ENCODE results near the gene PRR14. TPM values are rescaled to one million over a fixed set of nuclear protein-coding genes. Genes with fewer than 3 reads are reported as not detected.
"Not testable (repeated sequence)": the region's sequence is repeated elsewhere in the genome, so short reads cannot be mapped to it uniquely, and the experiment has no call there.

The PRR14 gene
- total RNA-seq, 3 donors from 2014 or later (not counting 1 experiment from before 2014, with no cell fraction given) = 81.0 to 110 (median 101) TPM

DNA sequence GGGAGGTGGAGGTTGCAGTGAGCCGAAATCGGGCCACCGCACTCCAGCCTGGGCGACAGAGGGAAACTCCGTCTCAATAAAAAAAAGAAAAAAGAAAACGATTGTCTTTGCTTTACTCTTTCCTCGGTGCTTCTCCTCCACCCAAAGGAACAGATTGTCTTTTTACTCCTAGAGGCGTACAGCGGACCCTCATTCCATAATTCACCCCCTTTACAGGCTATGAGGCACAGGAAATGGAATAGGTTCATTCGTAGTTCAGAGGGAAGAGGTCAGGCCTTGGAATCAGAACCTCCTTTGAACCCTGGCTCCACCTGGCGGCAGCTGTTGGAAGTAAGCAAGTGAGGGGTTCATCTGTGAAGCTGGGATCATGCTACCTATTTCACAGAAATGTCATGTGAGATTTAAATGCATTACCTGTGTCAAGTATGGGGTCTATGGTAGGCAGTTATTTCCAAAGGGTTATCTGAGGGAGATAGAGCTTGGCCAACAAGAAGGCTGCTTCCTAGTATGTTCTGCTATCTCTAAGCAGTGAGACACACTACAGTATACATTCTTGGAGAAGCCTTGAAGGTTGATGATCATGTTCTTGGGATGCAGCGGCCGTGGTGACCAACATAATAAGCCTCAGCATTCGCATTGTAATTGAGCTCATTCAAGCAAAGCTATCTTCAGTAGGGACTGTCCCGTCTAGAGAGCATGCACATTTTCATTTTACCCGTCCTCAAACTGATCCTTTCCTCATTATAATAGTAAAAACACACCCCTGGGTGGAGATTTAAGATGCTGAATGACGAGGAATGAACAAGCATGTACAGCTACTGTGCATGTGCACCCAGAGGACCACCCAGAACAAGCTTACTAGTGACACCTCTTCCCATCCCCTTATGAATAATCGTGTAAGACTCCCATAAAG lies 21.9 kb upstream of the PRR14 start:
- H3K4me3 Mint-ChIP-seq = peak overlapping the region; percentile 74
- peak overlapping the region in 1 of 2 donors; percentile 76 for H3K27ac Mint-ChIP-seq
- Histone ChIP-seq H3K27ac (ENCODE audit: low read length) (no peak overlapping the region), H3K9me3 (ENCODE audit: control insufficient read depth, insufficient read depth, low read length) (no peaks in the 10 kb centered on the region), H3K36me3 (ENCODE audit: control insufficient read depth, insufficient read depth, low read length) (no peaks in the 10 kb centered on the region), H3K27me3 (ENCODE audit: control insufficient read depth, insufficient read depth, low read length) (no peaks in the 10 kb centered on the region), H3K4me1 (ENCODE audit: control insufficient read depth, insufficient read depth, low read length) (peaks cover 9% of the 10 kb centered on the region), H3K4me3 (ENCODE audit: low read length) (no peak overlapping the region)
- H3K9me3 Mint-ChIP-seq = no peaks in the 10 kb centered on the region
- H3K27me3 Mint-ChIP-seq (ENCODE audit: low read depth in 2 of 2) = peaks cover 0 to 1% of the 10 kb centered on the region in 2 donors
- intact Hi-C loops (cut with micrococcal nuclease) = loop anchor here (1.0 kb wide), 2 partner anchors 199 to 538 kb away; partner anchors contain the start of genes DCTPP1 and TBX6
- peaks cover 7% of the 10 kb centered on the region in 2 donors for H3K4me1 Mint-ChIP-seq
- no peaks in the 10 kb centered on the region for H3K36me3 Mint-ChIP-seq
- ATAC-seq = peak; percentile 91 to 98 (median 92)
- peak; percentile 84 to 89 for DNase-seq
- TF ChIP-seq, protein P1, sequence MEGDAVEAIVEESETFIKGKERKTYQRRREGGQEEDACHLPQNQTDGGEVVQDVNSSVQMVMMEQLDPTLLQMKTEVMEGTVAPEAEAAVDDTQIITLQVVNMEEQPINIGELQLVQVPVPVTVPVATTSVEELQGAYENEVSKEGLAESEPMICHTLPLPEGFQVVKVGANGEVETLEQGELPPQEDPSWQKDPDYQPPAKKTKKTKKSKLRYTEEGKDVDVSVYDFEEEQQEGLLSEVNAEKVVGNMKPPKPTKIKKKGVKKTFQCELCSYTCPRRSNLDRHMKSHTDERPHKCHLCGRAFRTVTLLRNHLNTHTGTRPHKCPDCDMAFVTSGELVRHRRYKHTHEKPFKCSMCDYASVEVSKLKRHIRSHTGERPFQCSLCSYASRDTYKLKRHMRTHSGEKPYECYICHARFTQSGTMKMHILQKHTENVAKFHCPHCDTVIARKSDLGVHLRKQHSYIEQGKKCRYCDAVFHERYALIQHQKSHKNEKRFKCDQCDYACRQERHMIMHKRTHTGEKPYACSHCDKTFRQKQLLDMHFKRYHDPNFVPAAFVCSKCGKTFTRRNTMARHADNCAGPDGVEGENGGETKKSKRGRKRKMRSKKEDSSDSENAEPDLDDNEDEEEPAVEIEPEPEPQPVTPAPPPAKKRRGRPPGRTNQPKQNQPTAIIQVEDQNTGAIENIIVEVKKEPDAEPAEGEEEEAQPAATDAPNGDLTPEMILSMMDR (IDR thresholded peaks at IDR 0.05) = peak; percentile 95
- WGBS (ENCODE audit: insufficient coverage) = 42% methylated on average over 17 of the region's 18 CpGs

DNA sequence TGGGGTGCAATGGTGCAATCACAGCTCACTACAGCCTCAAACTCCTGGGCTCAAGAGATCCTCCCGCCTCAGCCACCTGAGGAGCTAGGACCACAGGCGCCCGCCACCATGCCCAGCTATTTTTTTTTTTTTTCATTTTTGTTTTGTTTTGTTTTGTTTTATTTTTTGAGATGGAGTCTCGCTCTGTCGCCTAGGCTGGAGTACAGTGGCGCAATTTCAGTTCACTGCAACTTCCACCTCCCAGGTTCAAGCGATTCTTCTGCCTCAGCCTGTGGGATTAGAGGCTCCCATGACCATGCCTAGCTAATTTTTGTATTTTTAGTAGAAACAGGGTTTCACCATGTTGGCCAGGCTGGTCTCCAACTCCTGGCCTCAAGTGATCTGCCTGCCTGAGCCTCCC lies 18.3 kb upstream of the PRR14 start:
- ATAC-seq; H3K36me3 Mint-ChIP-seq; H3K27me3 Mint-ChIP-seq (ENCODE audit: low read depth in 2 of 2); H3K4me3 Mint-ChIP-seq; DNase-seq; H3K36me3 ChIP-seq (ENCODE audit: control insufficient read depth, insufficient read depth, low read length); H3K27me3 ChIP-seq (ENCODE audit: control insufficient read depth, insufficient read depth, low read length); H3K27ac ChIP-seq (ENCODE audit: low read length); H3K4me3 ChIP-seq (ENCODE audit: low read length); H3K9me3 ChIP-seq (ENCODE audit: control insufficient read depth, insufficient read depth, low read length); H3K9me3 Mint-ChIP-seq: not testable (repeated sequence)
- intact Hi-C loops (cut with micrococcal nuclease) = loop anchor here (10.0 kb wide), 1 partner anchor 62 kb away; the partner anchor contains the start of gene SRCAP
- 96% methylated on average over 4 of the region's 7 CpGs for WGBS (ENCODE audit: insufficient coverage)
- peaks cover 20% of the 10 kb centered on the region for H3K4me1 ChIP-seq (ENCODE audit: control insufficient read depth, insufficient read depth, low read length)
- Mint-ChIP-seq H3K4me1 (peaks cover 7 to 22% of the 10 kb centered on the region in 2 donors), H3K27ac (peak overlapping the region in 1 of 2 donors; percentile 94)

GRCh38 chr16:30633526-30633925 lies 17.2 kb upstream of the PRR14 start:
- Histone ChIP-seq H3K27me3 (ENCODE audit: control insufficient read depth, insufficient read depth, low read length) (no peaks in the 10 kb centered on the region), H3K9me3 (ENCODE audit: control insufficient read depth, insufficient read depth, low read length) (no peaks in the 10 kb centered on the region), H3K36me3 (ENCODE audit: control insufficient read depth, insufficient read depth, low read length) (no peaks in the 10 kb centered on the region), H3K27ac (ENCODE audit: low read length) (peak overlapping the region; percentile 96), H3K4me1 (ENCODE audit: control insufficient read depth, insufficient read depth, low read length) (peaks cover 19% of the 10 kb centered on the region), H3K4me3 (ENCODE audit: low read length) (peak overlapping the region; percentile 65)
- Mint-ChIP-seq H3K27me3 (ENCODE audit: low read depth in 2 of 2) (no peaks in the 10 kb centered on the region), H3K4me3 (peak overlapping the region; percentile 85), H3K9me3 (no peaks in the 10 kb centered on the region), H3K27ac (peak overlapping the region; percentile 94 to 97), H3K36me3 (no peaks in the 10 kb centered on the region), H3K4me1 (peaks cover 6 to 21% of the 10 kb centered on the region in 2 donors)
- TF ChIP-seq, protein P1 (IDR thresholded peaks at IDR 0.05) = no peak
- ATAC-seq (no peak), DNase-seq (no peak)
- WGBS (ENCODE audit: insufficient coverage) = 86% methylated on average over 13 of the region's 17 CpGs
- intact Hi-C loops (cut with micrococcal nuclease) = loop anchor here (10.0 kb wide), 1 partner anchor 61 kb away; the partner anchor contains the start of gene SRCAP

GRCh38 chr16:30636599-30636998 lies 14.2 kb upstream of the PRR14 start:
- Histone ChIP-seq H3K27ac (ENCODE audit: low read length) (no peak overlapping the region), H3K36me3 (ENCODE audit: control insufficient read depth, insufficient read depth, low read length) (no peaks in the 10 kb centered on the region), H3K4me3 (ENCODE audit: low read length) (no peak overlapping the region), H3K9me3 (ENCODE audit: control insufficient read depth, insufficient read depth, low read length) (no peaks in the 10 kb centered on the region), H3K4me1 (ENCODE audit: control insufficient read depth, insufficient read depth, low read length) (peaks cover 17% of the 10 kb centered on the region), H3K27me3 (ENCODE audit: control insufficient read depth, insufficient read depth, low read length) (no peaks in the 10 kb centered on the region)
- no peaks in the 10 kb centered on the region for H3K9me3 Mint-ChIP-seq
- H3K27me3 Mint-ChIP-seq (ENCODE audit: low read depth in 2 of 2) = no peaks in the 10 kb centered on the region
- no peaks in the 10 kb centered on the region for H3K36me3 Mint-ChIP-seq
- no peak for ATAC-seq
- H3K4me3 Mint-ChIP-seq = peak overlapping the region; percentile 17
- H3K27ac Mint-ChIP-seq = no peak overlapping the region
- TF ChIP-seq, protein P1 (IDR thresholded peaks at IDR 0.05) = no peak
- no peak for DNase-seq
- H3K4me1 Mint-ChIP-seq = peaks cover 0 to 17% of the 10 kb centered on the region in 2 donors
- intact Hi-C loops (cut with micrococcal nuclease) = loop anchor here (10.0 kb wide), 1 partner anchor 58 kb away; the partner anchor contains the start of gene SRCAP
- 96% methylated on average over 7 of the region's 7 CpGs for WGBS (ENCODE audit: insufficient coverage)

- H3K27ac Mint-ChIP-seq; H3K9me3 Mint-ChIP-seq; H3K27ac ChIP-seq (ENCODE audit: low read length); H3K9me3 ChIP-seq (ENCODE audit: control insufficient read depth, insufficient read depth, low read length); H3K27me3 ChIP-seq (ENCODE audit: control insufficient read depth, insufficient read depth, low read length); H3K4me3 ChIP-seq (ENCODE audit: low read length); H3K36me3 ChIP-seq (ENCODE audit: control insufficient read depth, insufficient read depth, low read length); H3K36me3 Mint-ChIP-seq; H3K4me3 Mint-ChIP-seq; H3K27me3 Mint-ChIP-seq (ENCODE audit: low read depth in 2 of 2); ATAC-seq; DNase-seq: not testable (repeated sequence)
- 97% methylated on average over 8 of the region's 10 CpGs for WGBS (ENCODE audit: insufficient coverage)
- intact Hi-C loops (cut with micrococcal nuclease) = loop anchor here (10.0 kb wide), 1 partner anchor 58 kb away; the partner anchor contains the start of gene SRCAP
- H3K4me1 ChIP-seq (ENCODE audit: control insufficient read depth, insufficient read depth, low read length) = peaks cover 17% of the 10 kb centered on the region
- H3K4me1 Mint-ChIP-seq = peaks cover 0 to 17% of the 10 kb centered on the region in 2 donors
Observed at GRCh38 chr16:30637139-30637538, 13.6 kb upstream of the PRR14 start.
